ES-I3 (cell line): Measurements from ENCODE around the gene DRD4.

ENCODE experiments used
- H3K36me3 ChIP-seq: 2 replicates; pipeline ENCODE4 v1.6.1; 2013; ENCODE audit warnings: mild to moderate bottlenecking, low read length, control low read depth, moderate library complexity; ENCODE audit not compliant: insufficient read depth
- H3K4me1 ChIP-seq: 2 replicates; pipeline ENCODE4 v1.6.1; 2013; ENCODE audit warnings: mild to moderate bottlenecking, control low read depth, low read length; ENCODE audit not compliant: insufficient read depth
- H3K9ac ChIP-seq: 2 replicates; pipeline ENCODE4 v1.6.1; 2013; ENCODE audit warnings: low read depth, mild to moderate bottlenecking, low read length, moderate library complexity
- H3K9me3 ChIP-seq: 2 replicates; pipeline ENCODE4 v1.6.1; 2013; ENCODE audit warnings: mild to moderate bottlenecking, low read length, moderate library complexity; ENCODE audit not compliant: control insufficient read depth, insufficient read depth

DRD4 gene

DNA sequence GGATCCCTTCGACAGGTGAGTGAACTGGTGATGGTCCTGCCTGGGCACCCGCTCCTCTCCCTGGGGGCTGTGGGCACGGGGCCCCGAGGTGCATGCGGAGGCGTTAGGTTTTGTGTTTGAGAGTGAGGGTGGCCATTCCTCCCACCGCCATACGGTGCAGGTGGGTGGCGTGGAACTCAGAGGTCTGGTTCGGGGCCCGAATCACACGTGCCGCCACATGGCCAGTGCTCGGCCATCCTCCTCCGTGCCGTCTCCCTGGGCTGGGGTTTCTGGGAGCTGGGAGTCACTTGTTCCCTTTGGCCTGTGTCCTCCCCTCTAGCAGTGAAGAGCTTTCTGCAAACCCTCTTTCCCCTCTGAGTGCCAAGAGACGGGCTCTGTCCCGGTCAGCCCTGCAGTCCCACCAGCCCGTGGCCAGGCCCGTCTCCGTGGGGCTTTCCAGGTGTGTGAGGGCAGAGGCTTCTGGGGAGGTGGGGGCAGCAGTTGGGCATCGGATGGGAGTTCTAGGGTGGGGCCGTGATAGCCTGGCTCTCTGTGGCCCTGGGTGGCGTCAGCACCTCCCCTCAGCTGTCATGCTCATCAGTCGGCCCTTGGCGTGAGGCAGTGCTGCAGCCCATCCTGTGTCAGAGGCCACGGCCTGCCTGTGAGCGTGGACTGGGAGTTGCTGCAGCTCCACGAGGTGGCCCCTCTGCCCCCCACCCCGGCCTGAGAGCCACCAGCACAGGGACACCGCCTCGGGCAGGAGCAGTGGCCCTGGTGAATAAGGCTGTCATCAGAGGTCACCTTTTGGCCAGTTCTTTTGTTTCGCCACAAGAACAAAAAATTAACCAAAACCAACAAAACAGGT is 31.6 kb upstream of the DRD4 start:
- H3K4me1 ChIP-seq = no peaks in the 10 kb centered on the region
- no peak overlapping the region for H3K9ac ChIP-seq
- H3K9me3 ChIP-seq = no peaks in the 10 kb centered on the region
- peaks cover 30% of the 10 kb centered on the region for H3K36me3 ChIP-seq

DNA sequence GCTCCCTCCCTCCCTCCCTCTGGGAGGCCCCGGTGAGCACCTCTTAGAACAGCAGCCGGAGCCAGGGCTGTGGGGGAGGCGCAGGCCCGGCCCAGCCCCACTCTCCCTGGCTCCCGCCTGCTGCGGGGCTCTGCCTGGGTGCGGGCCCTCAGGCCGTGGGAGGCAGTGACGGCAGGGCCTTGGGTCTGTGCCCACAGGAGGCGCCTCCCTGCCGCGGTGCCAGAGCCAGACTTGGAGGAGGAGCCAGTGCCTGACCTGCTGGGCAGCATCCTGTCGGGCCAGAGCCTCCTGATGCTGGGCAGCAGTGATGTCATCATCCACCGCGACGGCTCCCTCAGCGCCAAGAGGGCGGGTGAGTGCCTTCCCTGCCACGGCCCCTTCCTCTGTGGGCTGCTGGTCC is 30.8 kb upstream of the DRD4 start:
- no peak overlapping the region for H3K9ac ChIP-seq
- no peaks in the 10 kb centered on the region for H3K4me1 ChIP-seq
- peaks cover 30% of the 10 kb centered on the region for H3K36me3 ChIP-seq
- H3K9me3 ChIP-seq = no peaks in the 10 kb centered on the region

DNA sequence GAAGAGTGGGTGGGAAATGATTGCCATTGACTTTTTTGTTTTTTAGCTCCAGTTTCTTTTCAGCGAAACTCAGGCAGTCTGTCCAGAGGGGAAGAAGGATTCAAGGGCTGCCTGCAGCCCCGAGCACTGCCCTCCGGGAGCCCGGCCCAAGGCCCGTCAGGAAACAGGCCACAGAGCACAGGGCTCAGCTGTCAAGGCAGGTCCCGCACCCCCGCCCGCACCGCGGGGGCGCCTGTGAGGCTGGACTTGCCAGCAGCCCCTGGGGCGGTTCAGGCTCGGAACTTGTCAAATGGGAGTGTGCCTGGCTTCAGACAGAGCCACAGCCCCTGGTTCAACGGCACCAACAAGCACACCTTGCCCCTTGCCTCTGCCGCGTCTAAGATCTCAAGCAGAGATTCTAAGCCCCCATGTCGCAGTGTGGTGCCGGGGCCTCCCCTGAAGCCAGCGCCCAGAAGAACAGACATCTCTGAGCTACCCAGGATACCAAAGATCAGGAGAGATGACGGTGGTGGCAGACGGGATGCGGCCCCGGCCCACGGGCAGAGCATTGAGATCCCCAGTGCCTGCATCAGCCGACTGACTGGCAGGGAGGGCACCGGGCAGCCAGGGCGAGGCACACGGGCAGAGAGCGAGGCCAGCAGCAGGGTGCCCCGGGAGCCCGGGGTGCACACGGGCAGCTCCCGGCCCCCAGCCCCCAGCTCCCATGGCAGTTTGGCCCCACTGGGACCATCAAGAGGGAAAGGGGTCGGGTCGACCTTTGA is 29.9 kb upstream of the DRD4 start:
- Histone ChIP-seq H3K9me3 (no peaks in the 10 kb centered on the region), H3K4me1 (no peaks in the 10 kb centered on the region), H3K36me3 (peaks cover 26% of the 10 kb centered on the region), H3K9ac (no peak overlapping the region)

DNA sequence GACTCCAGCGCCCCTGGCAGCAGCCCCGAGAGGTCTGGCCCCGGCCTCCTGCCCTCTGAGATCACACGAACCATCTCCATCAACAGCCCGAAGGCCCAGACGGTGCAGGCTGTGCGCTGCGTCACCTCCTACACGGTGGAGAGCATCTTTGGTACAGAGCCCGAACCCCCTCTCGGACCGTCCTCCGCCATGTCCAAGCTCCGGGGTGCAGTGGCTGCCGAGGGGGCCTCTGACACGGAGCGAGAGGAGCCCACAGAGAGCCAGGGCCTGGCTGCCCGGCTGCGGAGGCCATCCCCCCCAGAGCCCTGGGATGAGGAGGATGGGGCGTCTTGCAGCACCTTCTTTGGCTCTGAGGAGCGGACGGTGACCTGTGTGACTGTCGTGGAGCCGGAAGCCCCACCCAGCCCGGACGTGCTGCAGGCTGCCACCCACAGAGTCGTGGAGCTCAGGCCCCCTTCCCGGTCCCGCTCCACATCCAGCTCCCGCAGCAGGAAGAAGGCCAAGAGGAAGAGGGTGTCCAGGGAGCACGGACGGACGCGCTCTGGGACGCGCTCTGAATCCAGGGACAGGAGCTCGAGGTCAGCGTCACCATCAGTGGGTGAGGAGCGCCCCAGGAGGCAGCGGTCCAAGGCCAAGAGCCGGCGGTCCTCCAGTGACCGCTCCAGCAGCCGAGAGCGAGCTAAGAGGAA is 29.0 kb upstream of the DRD4 start:
- Histone ChIP-seq H3K36me3 (peaks cover 27% of the 10 kb centered on the region), H3K9me3 (no peaks in the 10 kb centered on the region), H3K9ac (no peak overlapping the region), H3K4me1 (no peaks in the 10 kb centered on the region; the same call in 1 of the 2 replicates)

DNA sequence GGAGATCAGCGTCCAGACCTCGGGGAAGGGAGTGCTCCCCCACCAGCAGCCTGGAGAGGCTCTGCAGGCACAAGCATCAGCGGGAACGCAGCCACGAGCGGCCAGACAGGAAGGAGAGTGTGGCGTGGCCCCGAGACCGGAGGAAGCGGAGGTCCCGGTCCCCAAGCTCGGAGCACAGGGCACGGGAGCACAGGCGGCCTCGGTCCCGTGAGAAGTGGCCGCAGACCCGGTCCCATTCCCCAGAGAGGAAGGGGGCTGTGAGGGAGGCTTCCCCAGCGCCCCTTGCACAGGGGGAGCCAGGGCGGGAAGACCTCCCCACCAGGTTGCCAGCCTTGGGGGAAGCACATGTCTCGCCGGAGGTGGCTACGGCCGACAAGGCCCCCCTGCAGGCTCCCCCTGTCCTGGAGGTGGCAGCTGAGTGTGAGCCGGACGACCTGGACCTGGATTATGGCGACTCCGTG is 28.2 kb upstream of the DRD4 start:
- Histone ChIP-seq H3K9ac (no peak overlapping the region), H3K4me1 (no peaks in the 10 kb centered on the region; the same call in 1 of the 2 replicates), H3K36me3 (peaks cover 27% of the 10 kb centered on the region), H3K9me3 (no peaks in the 10 kb centered on the region)

DNA sequence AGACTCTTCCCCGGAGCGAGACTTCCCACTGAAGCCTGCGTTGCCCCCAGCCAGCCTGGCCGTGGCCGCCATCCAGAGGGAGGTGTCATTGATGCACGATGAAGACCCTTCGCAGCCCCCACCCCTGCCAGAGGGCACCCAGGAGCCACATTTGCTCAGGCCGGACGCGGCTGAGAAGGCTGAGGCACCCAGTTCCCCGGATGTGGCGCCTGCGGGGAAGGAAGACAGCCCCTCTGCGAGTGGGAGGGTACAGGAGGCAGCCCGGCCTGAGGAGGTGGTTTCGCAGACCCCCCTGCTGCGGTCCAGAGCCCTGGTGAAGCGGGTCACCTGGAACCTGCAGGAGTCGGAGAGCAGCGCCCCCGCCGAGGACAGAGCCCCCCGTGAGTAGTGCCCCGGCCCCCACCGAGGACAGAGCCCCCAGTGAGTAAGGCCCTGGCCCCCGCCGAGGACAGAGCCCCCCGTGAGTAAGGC is 27.7 kb upstream of the DRD4 start:
- Histone ChIP-seq H3K36me3 (peaks cover 22% of the 10 kb centered on the region), H3K9ac (no peak overlapping the region), H3K4me1 (no peaks in the 10 kb centered on the region; the same call in 1 of the 2 replicates), H3K9me3 (no peaks in the 10 kb centered on the region)

DNA sequence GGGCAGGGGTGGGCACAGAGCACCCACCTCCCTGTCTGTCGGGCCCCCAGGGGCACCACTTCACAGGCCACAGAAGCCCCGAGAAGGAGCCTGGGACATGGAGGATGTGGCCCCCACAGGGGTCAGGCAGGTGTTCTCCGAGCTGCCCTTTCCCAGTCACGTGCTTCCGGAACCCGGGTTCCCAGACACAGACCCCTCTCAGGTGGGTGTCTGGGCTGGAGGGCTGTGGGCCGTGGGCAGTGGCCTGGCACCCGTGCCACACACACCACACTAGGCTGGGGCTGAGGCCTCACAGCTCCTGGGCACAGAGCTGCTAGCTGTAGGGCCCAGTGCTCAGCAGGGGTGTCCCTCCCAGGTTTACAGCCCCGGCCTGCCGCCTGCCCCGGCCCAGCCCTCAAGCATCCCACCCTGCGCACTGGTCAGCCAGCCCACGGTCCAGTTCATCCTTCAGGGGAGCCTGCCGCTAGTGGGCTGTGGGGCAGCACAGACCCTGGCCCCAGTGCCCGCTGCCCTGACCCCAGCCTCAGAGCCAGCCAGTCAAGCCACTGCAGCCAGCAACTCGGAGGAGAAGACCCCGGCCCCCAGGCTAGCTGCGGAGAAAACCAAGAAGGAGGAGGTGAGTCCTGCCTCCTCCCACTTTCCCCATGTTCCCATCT is 26.8 kb upstream of the DRD4 start:
- H3K9me3 ChIP-seq = no peaks in the 10 kb centered on the region
- H3K36me3 ChIP-seq = peaks cover 15% of the 10 kb centered on the region
- no peaks in the 10 kb centered on the region; the same call in 1 of the 2 replicates for H3K4me1 ChIP-seq
- no peak overlapping the region for H3K9ac ChIP-seq

DNA sequence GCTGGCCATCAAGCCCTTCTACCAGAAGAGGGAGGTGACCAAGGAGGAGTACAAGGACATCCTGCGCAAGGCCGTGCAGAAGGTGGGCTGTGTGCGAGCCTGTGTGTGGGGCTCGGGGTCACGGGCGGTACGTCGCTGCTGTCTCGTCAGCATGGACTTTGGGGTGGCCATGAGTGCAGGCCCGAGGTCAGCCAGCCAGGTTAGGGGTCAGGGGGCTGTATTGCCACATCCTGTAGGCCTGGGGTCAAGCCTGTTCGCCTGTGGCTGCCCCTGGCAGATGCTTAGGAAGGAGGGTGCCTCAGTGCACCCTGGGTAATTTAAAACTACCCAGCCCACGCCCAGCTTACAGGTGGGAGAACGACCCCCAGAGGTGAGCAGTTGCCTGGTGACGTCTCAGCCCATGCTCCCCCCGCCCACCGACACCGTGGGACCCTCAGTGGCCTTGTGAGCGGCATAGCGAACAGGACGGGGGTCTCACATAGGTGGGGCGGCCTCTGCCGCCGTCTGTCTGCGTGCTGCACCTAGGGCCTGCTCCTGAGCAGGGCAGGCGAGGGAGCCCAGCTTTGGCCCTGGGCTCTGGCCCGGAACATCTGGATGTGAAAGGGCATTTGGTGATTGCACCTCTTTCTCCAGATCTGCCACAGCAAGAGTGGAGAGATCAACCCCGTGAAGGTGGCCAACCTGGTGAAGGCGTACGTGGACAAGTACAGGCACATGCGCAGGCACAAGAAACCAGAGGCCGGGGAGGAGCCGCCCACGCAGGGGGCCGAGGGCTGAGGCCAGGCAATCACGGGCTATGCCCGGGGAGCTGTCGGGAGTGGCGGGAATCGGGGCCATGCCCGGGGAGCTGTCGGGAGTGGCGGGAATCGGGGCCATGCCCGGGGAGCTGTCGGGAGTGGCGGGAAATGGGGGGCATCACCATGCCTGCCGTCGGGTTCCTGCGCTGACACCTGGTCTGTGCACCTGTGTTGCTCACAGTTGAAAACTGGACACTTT is 25.8 kb upstream of the DRD4 start:
- Histone ChIP-seq H3K4me1 (no peaks in the 10 kb centered on the region; the same call in 1 of the 2 replicates), H3K9me3 (no peaks in the 10 kb centered on the region), H3K36me3 (peaks cover 13% of the 10 kb centered on the region; the same call in 1 of the 2 replicates), H3K9ac (no peak overlapping the region)

DNA sequence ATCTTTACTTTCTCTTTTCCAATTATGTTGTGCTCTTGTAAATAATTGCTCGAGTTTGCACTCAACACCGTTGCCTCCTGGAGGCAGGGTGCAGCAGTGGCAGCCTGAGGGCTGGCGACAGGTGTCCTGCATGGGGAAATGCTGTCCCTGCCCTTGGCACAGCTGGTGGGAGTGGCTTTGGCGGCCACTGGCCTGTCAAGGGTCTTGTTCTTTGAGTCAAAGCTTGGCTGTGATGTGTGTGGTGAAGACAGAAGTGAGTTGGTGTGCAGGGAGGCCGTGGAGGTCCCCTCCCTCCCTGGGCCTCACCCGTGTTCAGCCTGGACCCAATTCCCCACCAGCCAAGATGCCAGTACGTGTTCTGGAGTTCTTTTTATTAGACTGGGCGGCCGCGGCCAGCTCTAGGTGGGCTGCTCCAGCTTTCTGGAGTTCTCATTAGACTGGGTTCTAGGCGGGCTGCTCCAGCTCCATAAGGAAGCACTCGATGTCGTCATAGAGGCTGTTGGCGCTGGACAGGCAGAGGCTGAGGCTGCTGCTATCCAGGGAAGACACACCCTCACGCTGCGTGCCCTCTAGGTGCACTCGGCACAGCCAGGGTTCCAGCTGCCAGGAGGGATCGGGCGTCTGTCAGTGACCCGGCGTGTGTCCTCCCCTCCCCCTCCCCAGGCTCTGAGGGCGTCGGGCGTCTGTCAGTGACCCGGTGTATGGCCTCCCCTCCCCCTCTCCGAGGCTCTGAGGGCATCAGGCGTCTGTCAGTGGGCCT is 24.7 kb upstream of the DRD4 start:
- H3K9me3 ChIP-seq = no peaks in the 10 kb centered on the region
- H3K36me3 ChIP-seq = peaks cover 7% of the 10 kb centered on the region; the same call in 1 of the 2 replicates
- H3K9ac ChIP-seq = no peak overlapping the region
- H3K4me1 ChIP-seq = no peaks in the 10 kb centered on the region; the same call in 1 of the 2 replicates

DNA sequence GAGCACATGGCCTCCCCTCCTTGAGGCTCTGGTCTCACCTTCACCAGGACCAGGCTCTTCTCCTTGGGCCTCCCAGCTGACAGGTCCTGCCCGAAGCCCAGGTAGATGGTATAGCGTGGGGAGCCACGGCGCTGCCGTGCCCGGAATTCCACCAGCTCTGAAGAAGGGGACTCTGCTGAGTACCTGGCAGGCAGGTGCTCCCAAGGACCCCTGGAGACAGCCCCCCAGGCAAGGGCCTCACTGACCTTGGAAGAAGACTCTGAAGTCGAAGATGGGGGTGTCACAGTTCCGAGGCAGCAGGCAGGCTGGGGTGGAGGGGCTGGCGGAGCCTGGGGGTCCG is 24.1 kb upstream of the DRD4 start:
- Histone ChIP-seq H3K4me1 (no peaks in the 10 kb centered on the region; the same call in 1 of the 2 replicates), H3K9me3 (no peaks in the 10 kb centered on the region), H3K9ac (no peak overlapping the region), H3K36me3 (peaks cover 7% of the 10 kb centered on the region; the same call in 1 of the 2 replicates)

DNA sequence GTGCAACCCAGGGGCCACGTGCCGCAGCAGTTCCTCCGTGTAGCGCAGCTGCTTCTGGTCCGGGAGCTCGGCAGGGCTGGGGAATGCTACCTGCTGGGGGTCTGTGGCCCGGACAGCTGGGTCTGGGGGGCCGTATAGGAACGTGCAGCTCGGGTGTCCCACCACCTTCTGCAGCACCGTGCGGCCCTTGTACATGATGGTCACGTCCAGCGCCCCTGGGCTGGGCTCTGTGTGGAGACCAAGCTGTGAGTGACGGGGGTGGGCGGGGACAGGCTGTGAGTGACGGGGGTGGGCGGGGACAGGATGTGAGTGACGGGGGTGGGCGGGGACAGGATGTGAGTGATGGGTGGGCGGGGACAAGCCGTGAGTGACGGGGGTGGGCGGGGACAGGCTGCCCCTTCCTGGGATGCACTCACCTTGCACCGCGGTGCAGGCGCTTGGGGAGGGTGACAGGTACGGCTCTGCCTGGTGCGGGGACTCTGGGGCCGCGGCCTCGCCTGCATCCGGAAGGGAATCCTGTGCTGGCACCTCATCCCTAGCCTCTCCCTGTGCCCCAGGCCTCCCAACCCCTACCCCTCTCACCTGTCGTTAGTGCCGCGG is 23.6 kb upstream of the DRD4 start:
- H3K4me1 ChIP-seq = no peaks in the 10 kb centered on the region; the same call in 1 of the 2 replicates
- H3K9me3 ChIP-seq = no peaks in the 10 kb centered on the region
- H3K9ac ChIP-seq = no peak overlapping the region
- peaks cover 7% of the 10 kb centered on the region; the same call in 1 of the 2 replicates for H3K36me3 ChIP-seq

DNA sequence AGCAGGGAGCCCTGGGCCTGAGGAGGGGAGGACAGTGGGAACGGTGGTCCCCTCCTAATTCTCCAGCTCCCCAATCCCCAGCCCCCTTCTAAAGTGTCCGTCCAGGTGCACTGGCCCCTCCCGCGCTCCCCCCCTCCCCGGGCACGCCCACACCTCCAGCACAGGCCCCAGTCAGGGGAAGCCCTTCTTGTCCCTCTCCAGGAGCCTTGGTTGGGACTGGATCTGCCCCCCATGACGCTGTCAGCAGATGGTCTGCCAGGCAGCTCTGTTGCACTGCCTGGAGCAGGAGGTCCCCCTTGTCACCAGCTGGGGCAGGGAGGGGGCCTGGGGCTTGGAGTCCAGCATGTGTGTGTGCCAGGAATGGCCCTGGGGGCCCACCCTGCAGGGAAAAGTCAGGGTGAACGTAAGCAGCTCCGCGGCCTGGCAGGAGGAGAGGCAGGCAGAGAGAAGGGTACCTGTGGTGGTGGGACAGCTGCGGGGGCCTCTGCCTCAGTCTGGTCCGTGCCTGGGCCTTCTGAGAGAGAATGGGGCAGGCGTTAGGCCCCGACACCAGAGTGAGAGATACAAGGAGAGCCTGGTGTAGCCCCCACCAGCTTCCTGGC is 22.9 kb upstream of the DRD4 start:
- H3K36me3 ChIP-seq = peaks cover 7% of the 10 kb centered on the region; the same call in 1 of the 2 replicates
- peak overlapping the region; percentile 84; the same call in 1 of the 2 replicates for H3K9ac ChIP-seq
- no peaks in the 10 kb centered on the region for H3K9me3 ChIP-seq
- no peaks in the 10 kb centered on the region; the same call in 1 of the 2 replicates for H3K4me1 ChIP-seq
